ENCODE measurements around the gene DPP3. TPM values are rescaled to one million over a fixed set of nuclear protein-coding genes. Genes with fewer than 3 reads are reported as not detected.
A peak's percentile ranks its signal among the peaks of the same experiment; 100 is the strongest.

DPP3 gene
- total RNA-seq, 4 donors from 2014 or later, result 2.1 to 14.1 (median 8.7) TPM

DNA sequence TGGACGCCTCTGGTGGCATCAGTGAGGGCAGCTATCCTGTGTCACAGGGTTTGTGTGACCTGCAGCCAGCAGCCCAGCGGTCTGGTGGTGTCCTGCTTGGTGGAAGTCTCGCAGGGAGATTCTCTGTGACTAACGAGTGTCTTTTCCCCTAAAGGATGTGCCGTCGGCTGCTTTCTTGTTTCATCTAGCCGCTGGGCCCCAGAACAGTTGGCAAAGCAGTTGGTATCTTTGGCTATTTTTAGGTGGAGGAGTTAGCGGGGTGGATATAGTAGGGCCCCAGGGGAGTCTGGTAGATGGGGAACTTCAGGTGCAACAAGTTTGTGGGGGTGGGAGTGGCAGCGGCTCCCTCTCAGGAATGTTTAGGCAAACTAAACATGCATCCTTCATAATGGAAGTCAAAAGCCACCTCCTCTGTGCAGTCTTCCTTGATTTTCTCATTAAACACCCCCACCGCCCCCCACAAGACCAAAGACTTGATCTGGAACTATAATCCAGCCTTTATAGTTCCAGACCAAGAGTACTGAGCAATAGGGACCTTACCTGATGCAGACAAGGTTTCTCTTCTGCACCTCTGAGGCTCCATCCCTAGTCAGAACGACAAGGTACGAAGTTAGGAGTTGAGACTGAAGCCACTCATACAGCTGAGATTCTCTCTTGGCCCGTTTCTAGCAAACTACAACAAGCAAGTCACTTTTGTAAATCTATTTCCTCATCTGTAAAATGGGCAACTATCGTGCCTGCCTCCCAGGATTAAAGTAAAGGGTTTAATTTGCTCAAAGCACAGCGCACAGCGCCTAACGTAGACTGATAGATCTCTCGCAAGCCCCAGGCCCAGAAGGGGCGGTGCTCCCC, 14.6 kb upstream of the DPP3 start:
- Histone ChIP-seq H3K4me3 (peak overlapping the region; percentile 72 to 75), H3K36me3 (no peaks in the 10 kb centered on the region), H3K27me3 (no peaks in the 10 kb centered on the region), H3K27ac (peak overlapping the region in 1 of 2 donors; percentile 85), H3K4me1 (peaks cover 0 to 6% of the 10 kb centered on the region in 2 donors), H3K9me3 (no peaks in the 10 kb centered on the region)
- intact Hi-C loops (cut with DNase I; ENCODE audit: low total_unique reads), result no loop called here
- no peak for DNase-seq
- TF ChIP-seq, protein P1, sequence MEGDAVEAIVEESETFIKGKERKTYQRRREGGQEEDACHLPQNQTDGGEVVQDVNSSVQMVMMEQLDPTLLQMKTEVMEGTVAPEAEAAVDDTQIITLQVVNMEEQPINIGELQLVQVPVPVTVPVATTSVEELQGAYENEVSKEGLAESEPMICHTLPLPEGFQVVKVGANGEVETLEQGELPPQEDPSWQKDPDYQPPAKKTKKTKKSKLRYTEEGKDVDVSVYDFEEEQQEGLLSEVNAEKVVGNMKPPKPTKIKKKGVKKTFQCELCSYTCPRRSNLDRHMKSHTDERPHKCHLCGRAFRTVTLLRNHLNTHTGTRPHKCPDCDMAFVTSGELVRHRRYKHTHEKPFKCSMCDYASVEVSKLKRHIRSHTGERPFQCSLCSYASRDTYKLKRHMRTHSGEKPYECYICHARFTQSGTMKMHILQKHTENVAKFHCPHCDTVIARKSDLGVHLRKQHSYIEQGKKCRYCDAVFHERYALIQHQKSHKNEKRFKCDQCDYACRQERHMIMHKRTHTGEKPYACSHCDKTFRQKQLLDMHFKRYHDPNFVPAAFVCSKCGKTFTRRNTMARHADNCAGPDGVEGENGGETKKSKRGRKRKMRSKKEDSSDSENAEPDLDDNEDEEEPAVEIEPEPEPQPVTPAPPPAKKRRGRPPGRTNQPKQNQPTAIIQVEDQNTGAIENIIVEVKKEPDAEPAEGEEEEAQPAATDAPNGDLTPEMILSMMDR (IDR thresholded peaks at IDR 0.05), result no peak
- no peak for TF ChIP-seq POLR2A (IDR thresholded peaks at IDR 0.05)

- DNase-seq, result peak; percentile 96 to 97
- Histone ChIP-seq H3K27me3 (no peaks in the 10 kb centered on the region), H3K4me3 (peak within 1 kb of the TSS; percentile 72 to 75), H3K27ac (peak within 1 kb of the TSS; percentile 63 to 85), H3K36me3 (no peaks in the 10 kb centered on the region), H3K9me3 (no peaks in the 10 kb centered on the region), H3K4me1 (peaks cover 0 to 6% of the 10 kb centered on the region in 2 donors)
- intact Hi-C loops (cut with DNase I; ENCODE audit: low total_unique reads), result no loop called here
- TF ChIP-seq, protein P1 (IDR thresholded peaks at IDR 0.05), result no peak
- peak; percentile 24 to 64 for TF ChIP-seq POLR2A (IDR thresholded peaks at IDR 0.05)
Measured at GRCh38 chr11:66466225-66467033, 13.8 kb upstream of the DPP3 start, which contains the start of gene PELI3. TSS of gene PELI3 (plus strand) at chr11:66466905. CDS start at chr11:66468129, 1,224 bp downstream.

DNA sequence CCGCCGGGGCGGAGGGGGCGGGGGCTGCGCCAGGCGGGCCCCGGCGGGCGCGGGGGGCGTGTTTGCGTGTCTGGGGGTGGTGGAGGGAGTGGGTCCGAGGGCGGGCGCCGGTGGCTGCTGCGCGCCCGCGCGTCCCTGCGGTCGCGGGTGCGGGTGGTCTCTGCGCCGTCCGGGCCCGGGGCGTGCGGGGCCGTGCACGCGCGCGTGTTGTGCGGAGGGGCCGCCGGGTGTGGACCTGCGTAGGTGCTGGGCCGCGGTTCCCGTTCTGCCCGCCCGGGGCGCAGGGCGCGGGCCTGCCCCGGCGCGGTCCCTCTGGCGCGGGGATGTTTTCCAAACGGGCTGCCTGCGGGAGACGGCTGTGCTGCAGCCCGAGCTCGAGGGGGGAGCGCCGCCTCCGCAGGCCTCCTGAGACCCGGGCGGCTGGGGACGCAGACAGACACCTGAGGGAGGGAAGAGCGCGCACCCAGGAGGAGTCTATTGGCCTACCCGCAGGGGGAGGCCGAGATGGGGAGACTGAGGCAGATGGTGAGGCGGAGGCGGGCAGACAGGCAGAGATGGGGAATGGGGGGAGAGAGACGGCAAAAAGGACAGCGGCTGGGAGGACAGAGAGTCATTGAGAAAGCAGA, 13.1 kb upstream of the DPP3 start:
- Histone ChIP-seq H3K27ac (peak overlapping the region; percentile 53 to 85), H3K4me1 (peaks cover 0 to 6% of the 10 kb centered on the region in 2 donors), H3K9me3 (no peaks in the 10 kb centered on the region), H3K27me3 (no peaks in the 10 kb centered on the region), H3K36me3 (no peaks in the 10 kb centered on the region), H3K4me3 (peak overlapping the region; percentile 72 to 75)
- intact Hi-C loops (cut with DNase I; ENCODE audit: low total_unique reads), result no loop called here
- TF ChIP-seq POLR2A (IDR thresholded peaks at IDR 0.05), result no peak
- TF ChIP-seq, protein P1 (IDR thresholded peaks at IDR 0.05), result peak in 3 of 4 experiments; percentile 23 to 63 (median 41)
- no peak for DNase-seq

GRCh38 chr11:66467756-66468155, 12.5 kb upstream of the DPP3 start:
- peak in 1 of 2 donors; percentile 44 for DNase-seq
- H3K9me3 ChIP-seq, result no peaks in the 10 kb centered on the region
- no peaks in the 10 kb centered on the region for H3K27me3 ChIP-seq
- intact Hi-C loops (cut with DNase I; ENCODE audit: low total_unique reads), result no loop called here
- H3K4me3 ChIP-seq, result peak overlapping the region; percentile 72 to 75
- peaks cover 0 to 6% of the 10 kb centered on the region in 2 donors for H3K4me1 ChIP-seq
- peak overlapping the region in 1 of 2 donors; percentile 85 for H3K27ac ChIP-seq
- TF ChIP-seq POLR2A (IDR thresholded peaks at IDR 0.05), result no peak
- TF ChIP-seq, protein P1 (IDR thresholded peaks at IDR 0.05), result no peak
- H3K36me3 ChIP-seq, result no peaks in the 10 kb centered on the region
